Measurements from ENCODE around the gene SKA2.

SKA2 gene

DNA sequence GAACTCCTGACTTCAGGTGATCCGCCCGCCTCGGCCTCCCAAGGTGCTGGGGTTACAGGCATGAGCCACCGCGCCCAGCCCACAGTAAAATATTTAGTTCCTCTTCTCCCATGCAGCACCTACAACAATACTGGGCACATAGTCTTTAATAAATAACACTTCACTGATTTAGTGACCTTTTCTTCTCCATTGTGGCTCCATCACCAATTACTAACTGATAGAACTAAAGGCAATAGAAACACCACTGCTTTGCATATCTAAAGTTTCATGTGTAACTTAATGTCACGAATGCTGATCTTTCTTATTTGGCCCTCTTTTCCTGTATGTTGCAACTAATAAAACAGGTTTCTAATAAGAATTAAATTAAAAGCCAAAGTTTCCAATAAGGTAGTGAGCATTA lies 87.2 kb downstream of the SKA2 start:
- Histone ChIP-seq H3K36me3 (replicated peaks) (peaks cover 33% of the 10 kb centered on the region), H3K4me3 (ENCODE audit: low read depth, low read length) (no peak overlapping the region)

DNA sequence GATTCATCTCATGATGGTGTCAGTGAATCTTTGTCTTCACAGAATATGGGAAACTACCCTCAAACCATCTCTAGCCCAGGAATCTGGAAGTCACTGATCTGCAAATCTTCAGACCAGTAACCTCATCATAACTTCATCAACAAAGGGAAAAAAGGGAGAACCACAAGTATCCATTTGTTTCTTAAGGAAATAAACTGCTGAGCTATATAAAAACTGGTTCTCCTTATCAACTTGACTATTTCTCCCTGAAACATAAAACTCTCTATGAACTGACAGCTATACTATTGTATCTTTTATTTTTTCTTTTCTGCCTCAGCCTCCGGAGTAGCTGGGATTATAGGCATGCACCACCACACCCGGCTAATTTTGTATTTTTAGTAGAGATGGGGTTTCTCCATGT lies 87.6 kb downstream of the SKA2 start:
- in situ Hi-C loops (cut with HindIII; ENCODE audit: low pct_ligation_motif_present, low sequenced_read_pairs): no loop called here
- H3K4me3 ChIP-seq (ENCODE audit: low read depth, low read length): no peak overlapping the region
- H3K27ac ChIP-seq: no peak overlapping the region
- no peaks in the 10 kb centered on the region for H3K27me3 ChIP-seq (replicated peaks)
- no peak for DNase-seq
- H3K36me3 ChIP-seq (replicated peaks): peaks cover 37% of the 10 kb centered on the region
- TF ChIP-seq, protein P1, sequence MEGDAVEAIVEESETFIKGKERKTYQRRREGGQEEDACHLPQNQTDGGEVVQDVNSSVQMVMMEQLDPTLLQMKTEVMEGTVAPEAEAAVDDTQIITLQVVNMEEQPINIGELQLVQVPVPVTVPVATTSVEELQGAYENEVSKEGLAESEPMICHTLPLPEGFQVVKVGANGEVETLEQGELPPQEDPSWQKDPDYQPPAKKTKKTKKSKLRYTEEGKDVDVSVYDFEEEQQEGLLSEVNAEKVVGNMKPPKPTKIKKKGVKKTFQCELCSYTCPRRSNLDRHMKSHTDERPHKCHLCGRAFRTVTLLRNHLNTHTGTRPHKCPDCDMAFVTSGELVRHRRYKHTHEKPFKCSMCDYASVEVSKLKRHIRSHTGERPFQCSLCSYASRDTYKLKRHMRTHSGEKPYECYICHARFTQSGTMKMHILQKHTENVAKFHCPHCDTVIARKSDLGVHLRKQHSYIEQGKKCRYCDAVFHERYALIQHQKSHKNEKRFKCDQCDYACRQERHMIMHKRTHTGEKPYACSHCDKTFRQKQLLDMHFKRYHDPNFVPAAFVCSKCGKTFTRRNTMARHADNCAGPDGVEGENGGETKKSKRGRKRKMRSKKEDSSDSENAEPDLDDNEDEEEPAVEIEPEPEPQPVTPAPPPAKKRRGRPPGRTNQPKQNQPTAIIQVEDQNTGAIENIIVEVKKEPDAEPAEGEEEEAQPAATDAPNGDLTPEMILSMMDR (IDR thresholded peaks at IDR 0.05; ENCODE audit: low read depth, low read length, missing control alignments): no peak

More for the DNA sequence above, 87.2 kb downstream of the SKA2 start:
- no peak overlapping the region for H3K27ac ChIP-seq
- in situ Hi-C loops (cut with HindIII; ENCODE audit: low pct_ligation_motif_present, low sequenced_read_pairs): no loop called here
- no peaks in the 10 kb centered on the region for H3K27me3 ChIP-seq (replicated peaks)
- TF ChIP-seq, protein P1 (IDR thresholded peaks at IDR 0.05; ENCODE audit: low read depth, low read length, missing control alignments): no peak
- DNase-seq: no peak

DNA sequence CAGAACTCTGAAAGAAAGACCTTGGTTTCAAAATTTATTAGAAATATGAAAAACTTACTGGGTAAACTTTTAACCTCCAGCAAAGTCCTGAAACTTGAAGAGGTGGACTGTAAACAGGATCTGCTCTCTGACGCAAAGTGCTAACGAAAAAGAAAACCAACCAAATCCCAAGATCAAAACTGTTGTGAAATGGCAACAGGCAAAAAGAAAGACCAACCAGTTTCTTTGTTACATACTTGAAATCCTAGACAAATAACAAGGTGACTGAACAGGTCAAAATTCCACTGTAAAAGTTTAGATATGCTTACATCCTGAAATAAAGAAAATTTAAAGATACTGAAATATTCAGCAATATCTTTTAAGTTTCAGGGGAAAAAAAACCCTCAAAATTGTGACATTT lies 92.5 kb downstream of the SKA2 start:
- TF ChIP-seq, protein P1 (IDR thresholded peaks at IDR 0.05; ENCODE audit: low read depth, low read length, missing control alignments): no peak
- no peak overlapping the region for H3K27ac ChIP-seq
- H3K36me3 ChIP-seq (replicated peaks): peaks cover 39% of the 10 kb centered on the region
- in situ Hi-C loops (cut with HindIII; ENCODE audit: low pct_ligation_motif_present, low sequenced_read_pairs): no loop called here
- H3K4me3 ChIP-seq (ENCODE audit: low read depth, low read length): no peak overlapping the region
- H3K27me3 ChIP-seq (replicated peaks): no peaks in the 10 kb centered on the region
- no peak for DNase-seq
